HEK293 (cell line): ENCODE data around the gene SULT2B1.

Experiments
- EGR2 ChIP-seq: fragments of 450-650 bp; formaldehyde crosslinking; IDR thresholded peaks from 2 replicates; pipeline ENCODE4 v1.5.1; 2016; ENCODE audit warnings: low read depth, missing biosample characterization, missing genetic modification characterization
- GLI2 ChIP-seq: fragments of 450-650 bp; formaldehyde crosslinking; IDR thresholded peaks from 2 replicates; pipeline ENCODE4; 2017; ENCODE audit warnings: missing biosample characterization, missing genetic modification characterization, low read depth, borderline replicate concordance
- HOXC10 ChIP-seq: sonication (generic); formaldehyde crosslinking; IDR thresholded peaks from 2 replicates; pipeline ENCODE4 v1.8.1; 2023; ENCODE audit warnings: mild to moderate bottlenecking, missing genetic modification reagents
- MEIS1 ChIP-seq: sonication (generic); formaldehyde crosslinking; IDR thresholded peaks from 2 replicates; pipeline ENCODE4 v1.8.1; 2022; ENCODE audit warnings: missing genetic modification reagents, mild to moderate bottlenecking, borderline replicate concordance
- OSR2 ChIP-seq: fragments of 450-650 bp; formaldehyde crosslinking; IDR thresholded peaks from 2 replicates; pipeline ENCODE4 v1.5.1; 2016; ENCODE audit warnings: missing biosample characterization, missing genetic modification characterization
- SP2 ChIP-seq: fragments of 450-650 bp; formaldehyde crosslinking; IDR thresholded peaks from 2 replicates; pipeline ENCODE4 v1.5.1; 2016; ENCODE audit warnings: missing biosample characterization, missing genetic modification characterization
- ZNF132 ChIP-seq: fragments of 450-650 bp; formaldehyde crosslinking; IDR thresholded peaks from 2 replicates; pipeline ENCODE4 v1.5.1; 2017; ENCODE audit warnings: missing biosample characterization, missing genetic modification characterization, borderline replicate concordance
- ZNF157 ChIP-seq: fragments of 450-650 bp; formaldehyde crosslinking; IDR thresholded peaks from 2 replicates; pipeline ENCODE4 v1.5.1; 2016; ENCODE audit warnings: missing biosample characterization, missing genetic modification characterization
- ZNF214 ChIP-seq: fragments of 450-650 bp; formaldehyde crosslinking; IDR thresholded peaks from 2 replicates; pipeline ENCODE4 v1.5.1; 2017; ENCODE audit warnings: missing biosample characterization, mild to moderate bottlenecking, missing genetic modification characterization, borderline replicate concordance
- ZNF366 ChIP-seq: fragments of 450-650 bp; formaldehyde crosslinking; conservative IDR thresholded peaks from 2 replicates; pipeline ENCODE4 v1.5.1; 2016; ENCODE audit warnings: missing biosample characterization, missing genetic modification characterization
- ZNF433 ChIP-seq: fragments of 450-650 bp; formaldehyde crosslinking; IDR thresholded peaks from 2 replicates; pipeline ENCODE4 v1.5.1; 2016; ENCODE audit warnings: missing biosample characterization, missing genetic modification characterization, low read depth
- ZNF792 ChIP-seq: fragments of 450-650 bp; formaldehyde crosslinking; IDR thresholded peaks from 2 replicates; pipeline ENCODE4 v1.5.1; 2016; ENCODE audit warnings: missing biosample characterization, missing genetic modification characterization
- ZNF837 ChIP-seq: fragments of 450-650 bp; formaldehyde crosslinking; IDR thresholded peaks from 2 replicates; pipeline ENCODE4 v1.5.1; 2016; ENCODE audit warnings: missing biosample characterization, missing genetic modification characterization
- TF ChIP-seq, protein P1 (sequence below): fragments of 450-650 bp; formaldehyde crosslinking; IDR thresholded peaks from 2 replicates; pipeline ENCODE4 v1.5.1; 2016; ENCODE audit warnings: missing biosample characterization, missing genetic modification characterization
- TF ChIP-seq, protein P2 (sequence below): fragments of 450-650 bp; formaldehyde crosslinking; conservative IDR thresholded peaks from 2 replicates; pipeline ENCODE4 v1.5.1; 2016; ENCODE audit warnings: low read depth, missing biosample characterization, missing genetic modification characterization
- TF ChIP-seq, protein P3 (sequence below): sonication (generic); formaldehyde crosslinking; IDR thresholded peaks from 2 replicates; pipeline ENCODE4 v1.8.1; 2022; ENCODE audit warnings: mild to moderate bottlenecking, moderate library complexity, missing genetic modification reagents
- TF ChIP-seq, protein P4 (sequence below): fragments of 450-650 bp; formaldehyde crosslinking; IDR thresholded peaks from 2 replicates; pipeline ENCODE4 v1.5.1; 2016; ENCODE audit warnings: missing biosample characterization, missing genetic modification characterization

The SULT2B1 gene

DNA sequence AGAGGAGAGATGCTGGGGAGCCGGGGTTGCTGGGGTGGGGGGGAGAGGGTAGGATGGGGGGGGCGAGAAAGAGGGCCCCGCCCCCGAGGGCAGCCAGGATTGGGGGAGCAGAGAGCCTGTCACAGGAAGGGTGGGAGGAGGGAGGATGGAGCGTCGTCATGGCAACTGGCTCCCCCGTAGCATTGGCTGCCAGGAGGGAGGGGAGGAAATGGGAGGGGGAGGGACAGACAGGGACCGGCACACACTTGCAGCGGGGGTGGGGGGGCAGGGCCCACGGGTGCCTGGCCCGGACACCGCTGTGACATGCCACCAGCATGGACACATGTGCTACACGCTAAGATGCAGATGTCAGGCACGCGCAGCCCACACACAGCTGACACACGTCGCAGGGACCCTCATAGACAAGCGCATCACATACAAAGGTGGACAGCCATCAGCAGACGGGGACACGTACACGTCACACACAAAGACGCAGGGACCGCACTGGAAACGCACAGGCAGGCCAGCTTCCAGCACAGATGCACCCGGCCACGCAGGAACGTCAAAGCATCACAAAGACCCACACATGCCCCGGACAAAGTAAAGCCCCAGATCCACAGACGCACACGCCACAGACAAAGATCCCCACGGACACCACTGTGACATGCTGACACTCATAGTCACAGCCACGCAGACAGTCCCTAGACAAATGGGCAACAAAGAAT, 40.0 kb upstream of the SULT2B1 start, which contains the start of gene LMTK3 (continued):
- TF ChIP-seq, protein P1, sequence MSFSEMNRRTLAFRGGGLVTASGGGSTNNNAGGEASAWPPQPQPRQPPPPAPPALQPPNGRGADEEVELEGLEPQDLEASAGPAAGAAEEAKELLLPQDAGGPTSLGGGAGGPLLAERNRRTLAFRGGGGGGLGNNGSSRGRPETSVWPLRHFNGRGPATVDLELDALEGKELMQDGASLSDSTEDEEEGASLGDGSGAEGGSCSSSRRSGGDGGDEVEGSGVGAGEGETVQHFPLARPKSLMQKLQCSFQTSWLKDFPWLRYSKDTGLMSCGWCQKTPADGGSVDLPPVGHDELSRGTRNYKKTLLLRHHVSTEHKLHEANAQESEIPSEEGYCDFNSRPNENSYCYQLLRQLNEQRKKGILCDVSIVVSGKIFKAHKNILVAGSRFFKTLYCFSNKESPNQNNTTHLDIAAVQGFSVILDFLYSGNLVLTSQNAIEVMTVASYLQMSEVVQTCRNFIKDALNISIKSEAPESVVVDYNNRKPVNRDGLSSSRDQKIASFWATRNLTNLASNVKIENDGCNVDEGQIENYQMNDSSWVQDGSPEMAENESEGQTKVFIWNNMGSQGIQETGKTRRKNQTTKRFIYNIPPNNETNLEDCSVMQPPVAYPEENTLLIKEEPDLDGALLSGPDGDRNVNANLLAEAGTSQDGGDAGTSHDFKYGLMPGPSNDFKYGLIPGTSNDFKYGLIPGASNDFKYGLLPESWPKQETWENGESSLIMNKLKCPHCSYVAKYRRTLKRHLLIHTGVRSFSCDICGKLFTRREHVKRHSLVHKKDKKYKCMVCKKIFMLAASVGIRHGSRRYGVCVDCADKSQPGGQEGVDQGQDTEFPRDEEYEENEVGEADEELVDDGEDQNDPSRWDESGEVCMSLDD (tag by site-specific recombination): no peak
- TF ChIP-seq ZNF792: no peak
- TF ChIP-seq ZNF366: no peak
- TF ChIP-seq, protein P2, sequence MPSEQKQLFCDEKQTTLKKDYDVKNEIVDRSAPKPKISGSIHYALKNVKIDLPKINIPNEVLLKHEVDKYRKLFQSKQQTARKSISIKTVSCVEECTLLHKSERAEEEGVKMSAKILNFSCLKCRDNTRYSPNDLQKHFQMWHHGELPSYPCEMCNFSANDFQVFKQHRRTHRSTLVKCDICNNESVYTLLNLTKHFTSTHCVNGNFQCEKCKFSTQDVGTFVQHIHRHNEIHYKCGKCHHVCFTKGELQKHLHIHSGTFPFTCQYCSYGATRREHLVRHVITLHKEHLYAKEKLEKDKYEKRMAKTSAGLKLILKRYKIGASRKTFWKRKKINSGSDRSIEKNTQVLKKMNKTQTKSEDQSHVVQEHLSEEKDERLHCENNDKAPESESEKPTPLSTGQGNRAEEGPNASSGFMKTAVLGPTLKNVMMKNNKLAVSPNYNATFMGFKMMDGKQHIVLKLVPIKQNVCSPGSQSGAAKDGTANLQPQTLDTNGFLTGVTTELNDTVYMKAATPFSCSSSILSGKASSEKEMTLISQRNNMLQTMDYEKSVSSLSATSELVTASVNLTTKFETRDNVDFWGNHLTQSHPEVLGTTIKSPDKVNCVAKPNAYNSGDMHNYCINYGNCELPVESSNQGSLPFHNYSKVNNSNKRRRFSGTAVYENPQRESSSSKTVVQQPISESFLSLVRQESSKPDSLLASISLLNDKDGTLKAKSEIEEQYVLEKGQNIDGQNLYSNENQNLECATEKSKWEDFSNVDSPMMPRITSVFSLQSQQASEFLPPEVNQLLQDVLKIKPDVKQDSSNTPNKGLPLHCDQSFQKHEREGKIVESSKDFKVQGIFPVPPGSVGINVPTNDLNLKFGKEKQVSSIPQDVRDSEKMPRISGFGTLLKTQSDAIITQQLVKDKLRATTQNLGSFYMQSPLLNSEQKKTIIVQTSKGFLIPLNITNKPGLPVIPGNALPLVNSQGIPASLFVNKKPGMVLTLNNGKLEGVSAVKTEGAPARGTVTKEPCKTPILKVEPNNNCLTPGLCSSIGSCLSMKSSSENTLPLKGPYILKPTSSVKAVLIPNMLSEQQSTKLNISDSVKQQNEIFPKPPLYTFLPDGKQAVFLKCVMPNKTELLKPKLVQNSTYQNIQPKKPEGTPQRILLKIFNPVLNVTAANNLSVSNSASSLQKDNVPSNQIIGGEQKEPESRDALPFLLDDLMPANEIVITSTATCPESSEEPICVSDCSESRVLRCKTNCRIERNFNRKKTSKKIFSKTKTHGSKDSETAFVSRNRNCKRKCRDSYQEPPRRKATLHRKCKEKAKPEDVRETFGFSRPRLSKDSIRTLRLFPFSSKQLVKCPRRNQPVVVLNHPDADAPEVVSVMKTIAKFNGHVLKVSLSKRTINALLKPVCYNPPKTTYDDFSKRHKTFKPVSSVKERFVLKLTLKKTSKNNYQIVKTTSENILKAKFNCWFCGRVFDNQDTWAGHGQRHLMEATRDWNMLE: no peak
- TF ChIP-seq MEIS1: no peak
- no peak for TF ChIP-seq OSR2
- no peak for TF ChIP-seq ZNF837 (tag by site-specific recombination)
- no peak for TF ChIP-seq ZNF157
- no peak for TF ChIP-seq GLI2
- peak; percentile 74 for TF ChIP-seq SP2 (tag by site-specific recombination)
- peak; percentile 39; the same call in 1 of the 2 replicates for TF ChIP-seq EGR2 (tag by site-specific recombination)
- TF ChIP-seq HOXC10 (CRISPR knock-in tag): no peak
- TF ChIP-seq ZNF214 (tag by site-specific recombination): no peak
- TF ChIP-seq, protein P3, sequence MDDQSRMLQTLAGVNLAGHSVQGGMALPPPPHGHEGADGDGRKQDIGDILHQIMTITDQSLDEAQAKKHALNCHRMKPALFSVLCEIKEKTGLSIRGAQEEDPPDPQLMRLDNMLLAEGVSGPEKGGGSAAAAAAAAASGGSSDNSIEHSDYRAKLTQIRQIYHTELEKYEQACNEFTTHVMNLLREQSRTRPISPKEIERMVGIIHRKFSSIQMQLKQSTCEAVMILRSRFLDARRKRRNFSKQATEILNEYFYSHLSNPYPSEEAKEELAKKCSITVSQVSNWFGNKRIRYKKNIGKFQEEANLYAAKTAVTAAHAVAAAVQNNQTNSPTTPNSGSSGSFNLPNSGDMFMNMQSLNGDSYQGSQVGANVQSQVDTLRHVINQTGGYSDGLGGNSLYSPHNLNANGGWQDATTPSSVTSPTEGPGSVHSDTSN (CRISPR knock-in tag): no peak
- TF ChIP-seq ZNF433: no peak
- no peak for TF ChIP-seq ZNF132
- TF ChIP-seq, protein P4, sequence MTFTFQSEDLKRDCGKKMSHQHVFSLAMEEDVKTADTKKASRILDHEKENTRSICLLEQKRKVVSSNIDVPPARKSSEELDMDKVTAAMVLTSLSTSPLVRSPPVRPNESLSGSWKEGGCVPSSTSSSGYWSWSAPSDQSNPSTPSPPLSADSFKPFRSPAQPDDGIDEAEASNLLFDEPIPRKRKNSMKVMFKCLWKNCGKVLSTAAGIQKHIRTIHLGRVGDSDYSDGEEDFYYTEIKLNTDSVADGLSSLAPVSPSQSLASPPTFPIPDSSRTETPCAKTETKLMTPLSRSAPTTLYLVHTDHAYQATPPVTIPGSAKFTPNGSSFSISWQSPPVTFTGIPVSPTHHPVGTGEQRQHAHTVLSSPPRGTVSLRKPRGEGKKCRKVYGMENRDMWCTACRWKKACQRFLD (tag by site-specific recombination): no peak
